HG03196 (cell line): ENCODE measurements around the gene USP5.

ENCODE experiments used
- ATAC-seq: cut with Tn5 transposase; IDR thresholded peaks from one replicate; pipeline ENCODE4 v1.9.1; 2021; ENCODE audit not compliant: unreplicated experiment

Gene USP5

GRCh38 chr12:6909421-6910145 is 57.6 kb downstream of the USP5 start:
- no peak for ATAC-seq

- no peak for ATAC-seq
Measured at GRCh38 chr12:6912164-6912935, 60.4 kb downstream of the USP5 start.

DNA sequence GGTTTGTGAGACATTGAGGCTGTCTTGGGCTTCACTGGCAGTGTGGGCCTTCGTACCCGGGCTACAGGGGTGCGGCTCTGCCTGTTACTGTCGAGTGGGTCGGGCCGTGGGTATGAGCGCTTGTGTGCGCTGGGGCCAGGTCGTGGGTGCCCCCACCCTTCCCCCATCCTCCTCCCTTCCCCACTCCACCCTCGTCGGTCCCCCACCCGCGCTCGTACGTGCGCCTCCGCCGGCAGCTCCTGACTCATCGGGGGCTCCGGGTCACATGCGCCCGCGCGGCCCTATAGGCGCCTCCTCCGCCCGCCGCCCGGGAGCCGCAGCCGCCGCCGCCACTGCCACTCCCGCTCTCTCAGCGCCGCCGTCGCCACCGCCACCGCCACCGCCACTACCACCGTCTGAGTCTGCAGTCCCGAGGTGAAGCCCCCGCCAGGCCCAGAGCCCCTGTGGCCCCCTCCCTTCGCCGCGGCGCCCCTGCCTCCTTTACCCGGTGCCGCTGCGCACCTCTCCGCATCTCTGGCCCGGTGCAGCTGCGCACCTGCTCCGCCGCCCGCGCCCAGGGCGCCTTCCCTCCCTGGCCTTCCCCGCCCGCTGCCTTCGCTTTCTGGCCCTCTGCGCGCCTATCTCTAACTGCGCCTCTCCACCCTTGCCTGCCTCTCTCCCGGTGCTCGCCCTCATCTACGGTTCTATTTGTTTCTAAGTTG is 62.4 kb downstream of the USP5 start, which contains the start of gene ENO2:
Gene ENO2, plus strand, starts transcription at position 335 of the 701 bp plus-strand sequence. CDS start 1,253 bp downstream, outside the sequence.
- ATAC-seq = peak; percentile 76

- no peak for ATAC-seq
Measured at GRCh38 chr12:6914947-6915788, 63.2 kb downstream of the USP5 start.

GRCh38 chr12:6915789-6916285 is 63.9 kb downstream of the USP5 start:
- ATAC-seq = no peak
